CD14-positive monocyte (primary cell): ENCODE data around the gene HOXB8. TPM values are rescaled to one million over a fixed set of nuclear protein-coding genes. Genes with fewer than 3 reads are reported as not detected.
A peak's percentile ranks its signal among the peaks of the same experiment; 100 is the strongest.

Source experiments
- DNase-seq, 3 donors: peaks; one replicate each; pipeline ENCODE4 v3.0.0-alpha.2; 2011 to 2022
- H2AFZ ChIP-seq: 2 replicates; pipeline ENCODE4 v1.6.0; 2012; ENCODE audit warnings: mild to moderate bottlenecking, low read depth, low read length, inconsistent platforms; ENCODE audit not compliant: insufficient read depth, poor library complexity, severe bottlenecking
- H3K27ac ChIP-seq, 2 donors: 1 replicate in 1 of 2; 2 replicates in 1 of 2; pipeline ENCODE4 v1.5.1; 2012 to 2013; ENCODE audit warnings: low read length in 2 of 2, control low read depth in 1 of 2, inconsistent platforms in 1 of 2, low read depth in 1 of 2, mild to moderate bottlenecking in 1 of 2
- H3K27me3 ChIP-seq, 2 donors: one replicate each; pipeline versions ENCODE4 v1.6.0 to v1.6.1; 2011 to 2013; ENCODE audit warnings: low read length in 2 of 2; ENCODE audit not compliant: control insufficient read depth in 2 of 2, insufficient read depth in 2 of 2
- H3K36me3 ChIP-seq, 2 donors: replicated peaks in 1 of 2; 1 replicate in 1 of 2; 2 replicates in 1 of 2; pipeline versions ENCODE4 v1.5.1 to v1.6.1; 2012 to 2013; ENCODE audit warnings: low read length in 2 of 2, control low read depth in 1 of 2, inconsistent platforms in 1 of 2, mild to moderate bottlenecking in 1 of 2; ENCODE audit not compliant: insufficient read depth in 2 of 2, control insufficient read depth in 1 of 2
- H3K4me1 ChIP-seq, 2 donors: 1 replicate in 1 of 2; 2 replicates in 1 of 2; pipeline versions ENCODE4 v1.5.1 to v1.6.1; 2012 to 2013; ENCODE audit warnings: low read length in 2 of 2, control low read depth in 1 of 2, inconsistent platforms in 1 of 2, mild to moderate bottlenecking in 1 of 2, moderate library complexity in 1 of 2; ENCODE audit not compliant: insufficient read depth in 2 of 2, control insufficient read depth in 1 of 2
- H3K4me2 ChIP-seq: replicated peaks from 2 replicates; pipeline ENCODE3; 2012; ENCODE audit warnings: low read length, moderate library complexity, mild to moderate bottlenecking; ENCODE audit not compliant: poor library complexity, severe bottlenecking; ENCODE audit errors: extremely low read depth
- H3K4me3 ChIP-seq, 3 experiments: fragments of 200-600 bp in 1 of 3; sonication (generic) in 1 of 3; replicated peaks in 1 of 3; 1 replicate in 2 of 3; 2 replicates in 1 of 3; pipeline ENCODE4 v1.5.1; 2011 to 2013; ENCODE audit warnings: low read length in 3 of 3, mild to moderate bottlenecking in 3 of 3, control low read depth in 2 of 3, low read depth in 2 of 3, inconsistent platforms in 1 of 3, moderate library complexity in 1 of 3
- H3K79me2 ChIP-seq: 2 replicates; pipeline ENCODE4 v1.6.0; 2012; ENCODE audit warnings: mild to moderate bottlenecking, control low read depth, inconsistent platforms, low read length, moderate library complexity; ENCODE audit not compliant: insufficient read depth
- H3K9ac ChIP-seq: 2 replicates; pipeline ENCODE4 v1.6.0; 2017; ENCODE audit warnings: low read length, mild to moderate bottlenecking; ENCODE audit not compliant: insufficient read depth, poor library complexity, severe bottlenecking
- H3K9me3 ChIP-seq, 2 donors: replicated peaks in 1 of 2; 1 replicate in 1 of 2; 2 replicates in 1 of 2; pipeline versions ENCODE4 v1.5.1 to v1.6.1; 2012 to 2013; ENCODE audit warnings: low read length in 2 of 2, control low read depth in 1 of 2; ENCODE audit not compliant: control insufficient read depth in 1 of 2, insufficient read depth in 1 of 2
- H4K20me1 ChIP-seq: 2 replicates; pipeline ENCODE4 v1.6.0; 2012; ENCODE audit warnings: mild to moderate bottlenecking, low read length, control low read depth, moderate library complexity; ENCODE audit not compliant: insufficient read depth
- H3K27ac Mint-ChIP-seq, 7 donors: one replicate each; pipeline ENCODE4 v1.8.0; 2020; ENCODE audit warnings: mild to moderate bottlenecking in 7 of 7, mixed read lengths in 7 of 7, moderate library complexity in 6 of 7, inconsistent platforms in 2 of 7
- H3K27me3 Mint-ChIP-seq, 3 donors: one replicate each; pipeline ENCODE4 v1.8.0; 2021 to 2022; ENCODE audit warnings: low read depth in 3 of 3, mild to moderate bottlenecking in 3 of 3, mixed read lengths in 3 of 3, moderate library complexity in 3 of 3, inconsistent platforms in 1 of 3
- H3K36me3 Mint-ChIP-seq, 2 donors: one replicate each; pipeline ENCODE4 v1.8.0; 2020; ENCODE audit warnings: mixed read lengths in 2 of 2, inconsistent platforms in 1 of 2, mild to moderate bottlenecking in 1 of 2
- H3K4me1 Mint-ChIP-seq: one replicate; pipeline ENCODE4 v1.8.0; 2020; ENCODE audit warnings: mild to moderate bottlenecking, mixed read lengths
- H3K4me3 Mint-ChIP-seq, 2 donors: one replicate each; pipeline ENCODE4 v1.8.0; 2020; ENCODE audit warnings: mild to moderate bottlenecking in 2 of 2, mixed read lengths in 2 of 2, moderate library complexity in 1 of 2
- H3K9me3 Mint-ChIP-seq, 7 donors: one replicate each; pipeline ENCODE4 v1.8.0; 2020 to 2022; ENCODE audit warnings: mixed read lengths in 7 of 7, mild to moderate bottlenecking in 6 of 7, moderate library complexity in 6 of 7, inconsistent platforms in 2 of 7
- WGBS: methylation state at CpG from one replicate; pipeline ENCODE4 v1.1.5; 2013; ENCODE audit warnings: missing lambda C conversion rate; ENCODE audit not compliant: insufficient coverage; 5-methylcytosine and 5-hydroxymethylcytosine counted together
- intact Hi-C, 2 donors: fragments of 100-400 bp; cut with micrococcal nuclease; formaldehyde crosslinking; loops; one replicate each; pipeline versions ENCODE4 v1.15.0 to v1.15.1; 2023
- polyA plus RNA-seq, 3 donors: library from polyadenylated mRNA; depleted of rRNA in 1 of 3; unstranded in 2 of 3; stranded (reverse) in 1 of 3; fragments of 300-500 nt in 2 of 3; fragments of >200 nt in 1 of 3; fragmentation: Illumina TruSeq in 2 of 3; gene quantifications; 1 replicate in 2 of 3; 2 replicates in 1 of 3; pipeline ENCODE4 v1.2.3, GENCODE V29; 2012 to 2021
- TF ChIP-seq, protein P1 (sequence below): fragments of 200-600 bp; IDR thresholded peaks from one replicate; pipeline ENCODE4 v1.8.0; 2022; ENCODE audit warnings: antibody characterized with exemption, mild to moderate bottlenecking

HOXB8 gene
- polyA plus RNA-seq, 3 donors: not detected

DNA sequence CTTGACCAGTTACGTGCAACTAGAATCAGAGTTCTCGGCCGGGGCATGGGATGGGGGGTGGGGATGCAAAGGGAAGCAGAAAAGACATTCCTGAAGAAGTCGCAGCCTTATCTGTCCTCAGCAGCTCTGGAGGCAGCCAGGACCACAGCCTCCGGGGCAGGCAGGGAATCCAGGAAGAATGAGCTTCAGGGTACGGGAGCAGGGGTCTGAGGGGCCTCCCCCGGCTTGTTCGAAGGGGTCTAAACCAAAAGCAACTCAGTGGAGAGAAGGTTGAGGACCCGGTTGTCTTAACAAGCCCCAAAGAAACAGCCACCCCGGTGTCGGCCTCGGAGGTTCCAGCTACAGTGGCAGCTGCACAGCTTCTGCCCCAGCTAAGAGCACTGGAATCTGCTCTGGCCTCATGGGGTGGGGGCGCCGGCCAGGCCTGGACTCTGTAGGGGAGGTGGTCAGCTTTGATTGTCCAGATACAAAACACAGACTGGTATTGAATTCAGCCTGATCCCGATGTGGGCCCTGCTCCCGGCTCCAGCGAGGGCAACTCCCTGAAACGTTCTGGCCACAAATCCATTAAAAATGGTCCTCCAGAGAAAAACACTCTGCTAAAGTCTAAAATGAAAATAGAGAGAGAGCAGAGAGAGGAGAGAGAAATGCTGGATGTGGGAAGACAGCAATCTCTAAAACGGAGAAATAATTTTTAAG, 44.6 kb downstream of the HOXB8 start:
- TF ChIP-seq, protein P1, sequence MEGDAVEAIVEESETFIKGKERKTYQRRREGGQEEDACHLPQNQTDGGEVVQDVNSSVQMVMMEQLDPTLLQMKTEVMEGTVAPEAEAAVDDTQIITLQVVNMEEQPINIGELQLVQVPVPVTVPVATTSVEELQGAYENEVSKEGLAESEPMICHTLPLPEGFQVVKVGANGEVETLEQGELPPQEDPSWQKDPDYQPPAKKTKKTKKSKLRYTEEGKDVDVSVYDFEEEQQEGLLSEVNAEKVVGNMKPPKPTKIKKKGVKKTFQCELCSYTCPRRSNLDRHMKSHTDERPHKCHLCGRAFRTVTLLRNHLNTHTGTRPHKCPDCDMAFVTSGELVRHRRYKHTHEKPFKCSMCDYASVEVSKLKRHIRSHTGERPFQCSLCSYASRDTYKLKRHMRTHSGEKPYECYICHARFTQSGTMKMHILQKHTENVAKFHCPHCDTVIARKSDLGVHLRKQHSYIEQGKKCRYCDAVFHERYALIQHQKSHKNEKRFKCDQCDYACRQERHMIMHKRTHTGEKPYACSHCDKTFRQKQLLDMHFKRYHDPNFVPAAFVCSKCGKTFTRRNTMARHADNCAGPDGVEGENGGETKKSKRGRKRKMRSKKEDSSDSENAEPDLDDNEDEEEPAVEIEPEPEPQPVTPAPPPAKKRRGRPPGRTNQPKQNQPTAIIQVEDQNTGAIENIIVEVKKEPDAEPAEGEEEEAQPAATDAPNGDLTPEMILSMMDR: no peak
- Mint-ChIP-seq H3K27me3 (peaks cover 5 to 43% (median 29%) of the 10 kb centered on the region in 3 donors), H3K9me3 (peaks cover 0 to 6% (median 2%) of the 10 kb centered on the region in 7 donors), H3K27ac (peak overlapping the region in 1 of 7 donors; percentile 16), H3K36me3 (peaks cover 2 to 6% of the 10 kb centered on the region in 2 donors), H3K4me3 (peak overlapping the region in 1 of 2 donors; percentile 29), H3K4me1 (peaks cover 8% of the 10 kb centered on the region)
- Histone ChIP-seq H3K79me2 (no peaks in the 10 kb centered on the region), H3K27ac (no peak overlapping the region), H2AFZ (no peak overlapping the region), H4K20me1 (no peaks in the 10 kb centered on the region), H3K4me2 (no peak overlapping the region), H3K36me3 (no peaks in the 10 kb centered on the region), H3K27me3 (peaks cover 59 to 96% of the 10 kb centered on the region in 2 donors), H3K4me1 (peaks cover 0 to 4% of the 10 kb centered on the region in 2 donors), H3K9me3 (no peaks in the 10 kb centered on the region), H3K9ac (no peak overlapping the region), H3K4me3 (no peak overlapping the region)
- 58% methylated on average over 13 of the region's 19 CpGs for WGBS
- intact Hi-C loops: no loop called here
- no peak for DNase-seq

DNA sequence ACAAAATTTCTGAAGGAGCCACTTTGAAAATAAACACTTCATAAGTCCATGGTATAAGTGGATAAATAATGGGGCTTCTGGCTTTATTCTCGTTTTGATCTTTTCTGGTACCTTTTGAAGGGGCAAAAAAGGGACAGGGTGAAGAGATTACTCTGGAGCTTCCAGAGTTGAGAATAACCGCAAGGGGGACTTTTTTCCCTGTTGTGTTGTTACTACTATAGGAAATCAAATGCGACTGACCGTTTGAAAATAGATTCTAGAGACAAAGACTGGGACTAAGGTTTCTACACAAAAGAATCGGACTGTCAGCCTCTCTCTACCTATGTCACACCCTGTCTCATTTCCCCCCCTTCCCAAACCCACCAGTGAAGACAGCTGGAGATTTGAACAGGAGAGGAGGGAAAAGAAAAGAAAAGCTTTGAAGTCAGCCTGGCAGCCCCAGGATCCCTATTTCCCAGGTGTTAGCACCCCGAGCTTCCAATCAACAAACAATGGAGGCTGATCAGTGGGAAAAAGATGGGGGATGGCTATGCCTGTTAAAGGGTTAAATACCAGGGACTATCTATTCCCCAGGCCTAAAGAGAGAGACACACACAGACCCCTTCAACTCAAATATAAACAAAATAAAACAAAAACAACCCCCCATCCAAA, 45.3 kb downstream of the HOXB8 start:
- H3K4me1 Mint-ChIP-seq: peaks cover 8% of the 10 kb centered on the region
- peak overlapping the region in 1 of 2 donors; percentile 75 for H3K4me3 Mint-ChIP-seq
- Histone ChIP-seq H3K36me3 (no peaks in the 10 kb centered on the region), H3K4me3 (no peak overlapping the region), H2AFZ (no peak overlapping the region), H3K9ac (no peak overlapping the region), H3K79me2 (no peaks in the 10 kb centered on the region), H3K4me1 (peaks cover 0 to 4% of the 10 kb centered on the region in 2 donors), H4K20me1 (no peaks in the 10 kb centered on the region), H3K27ac (no peak overlapping the region), H3K27me3 (peaks cover 59 to 96% of the 10 kb centered on the region in 2 donors), H3K9me3 (no peaks in the 10 kb centered on the region), H3K4me2 (no peak overlapping the region)
- peaks cover 0 to 6% (median 2%) of the 10 kb centered on the region in 7 donors for H3K9me3 Mint-ChIP-seq
- WGBS: no CpG with 5 or more reads among the region's 6 CpGs
- H3K36me3 Mint-ChIP-seq: peaks cover 2 to 6% of the 10 kb centered on the region in 2 donors
- no peak for DNase-seq
- TF ChIP-seq, protein P1: no peak
- no peak overlapping the region for H3K27ac Mint-ChIP-seq
- peaks cover 0 to 40% (median 23%) of the 10 kb centered on the region in 3 donors for H3K27me3 Mint-ChIP-seq
- intact Hi-C loops: no loop called here
